Liver (tissue), 9 donors: ENCODE results near the gene NAA80. TPM values are rescaled to one million over a fixed set of nuclear protein-coding genes. Genes with fewer than 3 reads are reported as not detected.

Experiments used
- DNase-seq: peaks from one replicate; pipeline ENCODE4 v3.0.0-alpha.2; 2017; ENCODE audit warnings: low spot score
- H3K27ac ChIP-seq, 2 donors: one replicate each; pipeline ENCODE4 v1.7.0; 2013; ENCODE audit warnings: inconsistent platforms in 2 of 2, low read length in 2 of 2, control low read depth in 1 of 2, low read depth in 1 of 2, mild to moderate bottlenecking in 1 of 2
- H3K27me3 ChIP-seq, 4 donors: one replicate each; pipeline versions ENCODE4 v1.6.1 to v1.7.0; 2013; ENCODE audit warnings: low read length in 3 of 4, inconsistent platforms in 1 of 4, mild to moderate bottlenecking in 1 of 4, moderate library complexity in 1 of 4; ENCODE audit not compliant: control insufficient read depth in 4 of 4, insufficient read depth in 4 of 4
- H3K36me3 ChIP-seq, 4 donors: one replicate each; pipeline versions ENCODE4 v1.6.1 to v1.7.0; 2013; ENCODE audit warnings: low read length in 3 of 4, mild to moderate bottlenecking in 3 of 4, low read depth in 1 of 4, moderate library complexity in 1 of 4; ENCODE audit not compliant: control insufficient read depth in 4 of 4, insufficient read depth in 3 of 4
- H3K4me1 ChIP-seq, 4 donors: one replicate each; pipeline versions ENCODE4 v1.6.1 to v1.7.0; 2013; ENCODE audit warnings: low read length in 3 of 4, mild to moderate bottlenecking in 3 of 4, moderate library complexity in 1 of 4; ENCODE audit not compliant: control insufficient read depth in 4 of 4, insufficient read depth in 4 of 4
- H3K4me3 ChIP-seq, 3 donors: one replicate each; pipeline versions ENCODE4 v1.6.1 to v1.7.0; 2013; ENCODE audit warnings: low read length in 3 of 3, control low read depth in 1 of 3, low read depth in 1 of 3, mild to moderate bottlenecking in 1 of 3
- H3K9ac ChIP-seq, 2 donors: one replicate each; pipeline ENCODE4 v1.7.0; 2013; ENCODE audit warnings: low read length in 2 of 2, mild to moderate bottlenecking in 2 of 2, moderate library complexity in 2 of 2, control low read depth in 1 of 2, low read depth in 1 of 2
- H3K9me3 ChIP-seq, 4 donors: one replicate each; pipeline versions ENCODE4 v1.6.1 to v1.7.0; 2013; ENCODE audit warnings: low read length in 3 of 4; ENCODE audit not compliant: control insufficient read depth in 4 of 4
- ATF3 ChIP-seq: IDR thresholded peaks from 2 replicates; pipeline ENCODE4 v1.6.1; 2016; ENCODE audit warnings: antibody characterized with exemption
- EGR1 ChIP-seq, 2 donors: IDR thresholded peaks; 2 replicates each; pipeline ENCODE4 v1.6.1; 2016 to 2018; ENCODE audit warnings: antibody characterized with exemption in 2 of 2, low read depth in 2 of 2
- FOXA1 ChIP-seq: IDR thresholded peaks from 2 replicates; pipeline ENCODE4 v1.6.1; 2016; ENCODE audit warnings: antibody characterized with exemption
- GABPA ChIP-seq, 2 donors: IDR thresholded peaks in 1 of 2; conservative IDR thresholded peaks in 1 of 2; 2 replicates each; pipeline ENCODE4 v1.6.1; 2016; ENCODE audit warnings: antibody characterized with exemption in 2 of 2, mild to moderate bottlenecking in 1 of 2, moderate library complexity in 1 of 2
- HNF4A ChIP-seq, 2 donors: conservative IDR thresholded peaks; 2 replicates each; pipeline ENCODE4 v1.6.1; 2016; ENCODE audit warnings: antibody characterized with exemption in 2 of 2, mild to moderate bottlenecking in 2 of 2
- HNF4G ChIP-seq: IDR thresholded peaks from 2 replicates; pipeline ENCODE4 v1.6.1; 2016; ENCODE audit warnings: antibody characterized with exemption
- JUND ChIP-seq, 2 donors: IDR thresholded peaks; 2 replicates each; pipeline ENCODE4 v1.6.1; 2016; ENCODE audit warnings: antibody characterized with exemption in 2 of 2
- NR2F2 ChIP-seq: IDR thresholded peaks from 2 replicates; pipeline ENCODE4 v1.6.1; 2016; ENCODE audit warnings: antibody characterized with exemption
- RAD21 ChIP-seq, 2 donors: IDR thresholded peaks; 2 replicates each; pipeline ENCODE4 v1.6.1; 2016; ENCODE audit warnings: antibody characterized with exemption in 2 of 2, mild to moderate bottlenecking in 2 of 2
- REST ChIP-seq: IDR thresholded peaks from 2 replicates; pipeline ENCODE4 v1.6.1; 2016; ENCODE audit warnings: antibody characterized with exemption, mild to moderate bottlenecking
- RXRA ChIP-seq, 2 donors: IDR thresholded peaks; 2 replicates each; pipeline ENCODE4 v1.6.1; 2017 to 2018; ENCODE audit warnings: antibody characterized with exemption in 2 of 2, mild to moderate bottlenecking in 1 of 2
- SP1 ChIP-seq: IDR thresholded peaks from 2 replicates; pipeline ENCODE4 v1.6.1; 2018; ENCODE audit warnings: antibody characterized with exemption, mild to moderate bottlenecking
- TAF1 ChIP-seq: conservative IDR thresholded peaks from 2 replicates; pipeline ENCODE4 v1.6.1; 2016; ENCODE audit warnings: antibody characterized with exemption, mild to moderate bottlenecking
- ZBTB33 ChIP-seq: IDR thresholded peaks from 2 replicates; pipeline ENCODE4 v1.6.1; 2016; ENCODE audit warnings: antibody characterized with exemption
- WGBS: extraction: QIAGEN DNeasy Blood & Tissue Kit; methylation state at CpG from one replicate; pipeline ENCODE4 v1.1.7; 2013; 5-methylcytosine and 5-hydroxymethylcytosine counted together
- polyA plus RNA-seq, 2 donors: library from polyadenylated mRNA; stranded (reverse) in 1 of 2; unstranded in 1 of 2; fragments of 200-250 nt in 1 of 2; fragments of >200 nt in 1 of 2; fragmentation: Nextera tagmentation in 1 of 2; extraction: Ambion mirVana in 1 of 2; gene quantifications; one replicate each; pipeline versions ENCODE4 v1.2.1 to v1.2.3, GENCODE V29; 2013 to 2015
- total RNA-seq, 2 donors: library from RNA; depleted of rRNA; stranded (reverse); fragments of >200 nt; gene quantifications; one replicate each; pipeline ENCODE4 v1.2.3, GENCODE V29; 2014
- TF ChIP-seq, protein P1 (sequence below): IDR thresholded peaks from 2 replicates; pipeline ENCODE4 v1.6.1; 2016; ENCODE audit warnings: antibody characterized with exemption
- donor health status: healthy.
- donor health status: healthy.
- donor health status: healthy.
- donor health status: healthy.
- donor health status: healthy.

The NAA80 gene
- total and polyA plus RNA-seq, 4 donors, result 1.6 to 5.5 (median 2.0) TPM

DNA sequence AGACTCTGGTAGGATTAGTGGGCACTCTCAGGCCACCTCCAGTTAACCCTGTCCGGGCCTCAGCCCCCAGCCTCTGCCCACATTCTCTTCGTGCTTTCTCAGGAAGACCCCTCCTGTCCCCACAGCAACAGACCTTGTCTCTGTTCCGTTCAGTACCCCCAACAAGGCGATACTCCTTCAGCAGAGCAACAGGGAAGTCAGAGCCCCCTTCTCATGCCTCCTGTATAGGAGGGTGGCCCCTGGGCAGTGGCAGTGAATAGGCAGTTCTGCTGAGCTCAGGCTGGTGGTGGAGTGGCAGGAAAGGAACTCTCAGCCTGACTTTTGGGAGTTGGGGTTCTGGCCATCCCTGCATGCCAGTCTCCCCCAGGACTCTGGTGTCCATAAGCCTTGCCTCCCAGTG, 29.7 kb downstream of the NAA80 start (continued):
- TF ChIP-seq REST, result no peak
- TF ChIP-seq, protein P1, sequence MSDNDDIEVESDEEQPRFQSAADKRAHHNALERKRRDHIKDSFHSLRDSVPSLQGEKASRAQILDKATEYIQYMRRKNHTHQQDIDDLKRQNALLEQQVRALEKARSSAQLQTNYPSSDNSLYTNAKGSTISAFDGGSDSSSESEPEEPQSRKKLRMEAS, result no peak
- TF ChIP-seq JUND (IDR thresholded peaks at IDR 0.05), result no peak

DNA sequence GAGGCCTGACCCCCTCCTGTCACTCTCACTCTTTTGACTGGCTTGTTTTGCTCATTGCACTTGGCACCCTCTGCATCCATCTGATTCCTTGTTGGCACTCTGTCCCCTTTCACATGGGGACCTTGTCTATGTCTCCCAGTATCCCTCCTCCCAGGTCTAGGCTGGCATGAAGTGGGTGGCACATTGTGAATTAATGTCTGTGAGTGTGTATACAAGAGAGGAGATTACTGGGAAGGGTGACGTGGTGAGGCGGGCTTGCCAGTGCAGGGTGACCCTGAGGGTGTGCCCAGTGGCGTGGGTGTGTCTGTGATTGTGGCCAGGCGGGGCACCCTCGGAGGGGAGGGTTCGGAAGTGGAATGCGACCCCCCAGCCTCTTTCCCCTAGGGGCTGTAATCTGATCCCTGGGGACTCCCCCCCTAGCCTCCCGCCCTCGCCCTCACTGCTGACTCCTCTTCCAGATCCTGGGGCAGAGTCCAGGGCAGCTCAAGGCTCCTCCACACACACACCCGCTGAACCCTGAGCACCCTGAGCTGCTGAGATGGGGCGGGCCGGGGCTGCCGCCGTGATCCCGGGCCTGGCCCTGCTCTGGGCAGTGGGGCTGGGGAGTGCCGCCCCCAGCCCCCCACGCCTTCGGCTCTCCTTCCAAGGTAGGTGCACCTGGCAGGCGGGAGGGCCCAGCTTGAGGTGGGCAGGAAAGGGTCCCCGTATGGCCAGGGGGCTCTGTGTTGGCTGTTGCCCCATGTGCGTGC, 30.3 kb downstream of the NAA80 start, which contains the start of gene SEMA3B:
SEMA3B (plus strand) TSS at position 445 of the 749 bp plus-strand sequence; CDS start at position 539, 94 bp downstream.
- H3K4me1 ChIP-seq, result peaks cover 1 to 41% (median 17%) of the 10 kb centered on the region in 4 donors
- 62% methylated on average over 21 of the region's 21 CpGs for WGBS
- no peak within 1 kb of the TSS for H3K4me3 ChIP-seq

More for the DNA sequence above, 30.3 kb downstream of the NAA80 start, which contains the start of gene SEMA3B:
- H3K9ac ChIP-seq, result no peak within 1 kb of the TSS
- H3K9me3 ChIP-seq, result no peaks in the 10 kb centered on the region
- no peak for DNase-seq
- no peaks in the 10 kb centered on the region for H3K27me3 ChIP-seq
- no peak within 1 kb of the TSS for H3K27ac ChIP-seq
- no peaks in the 10 kb centered on the region for H3K36me3 ChIP-seq
- no peak for TF ChIP-seq RAD21 (IDR thresholded peaks at IDR 0.05)
- TF ChIP-seq RXRA (IDR thresholded peaks at IDR 0.05), result no peak
- no peak for TF ChIP-seq GABPA (IDR thresholded peaks at IDR 0.05 in 1 of 2, conservative IDR thresholded peaks at IDR 0.05 in 1 of 2)
- TF ChIP-seq JUND (IDR thresholded peaks at IDR 0.05), result no peak
- TF ChIP-seq ATF3, result no peak
- TF ChIP-seq ZBTB33, result no peak
- no peak for TF ChIP-seq REST
- no peak for TF ChIP-seq SP1
- no peak for TF ChIP-seq EGR1 (IDR thresholded peaks at IDR 0.05; ENCODE audit: low read depth in 2 of 2)
- TF ChIP-seq FOXA1, result no peak
- TF ChIP-seq HNF4A (conservative IDR thresholded peaks at IDR 0.05), result no peak
- no peak for TF ChIP-seq HNF4G
- TF ChIP-seq NR2F2, result no peak
- TF ChIP-seq TAF1, result no peak
